Heart left ventricle (tissue), 13 donors: ENCODE measurements around the gene COL16A1.

ENCODE experiments used
- POLR2A ChIP-seq, 2 donors: fragments of 450-650 bp; IDR thresholded peaks; one replicate each; pipeline ENCODE4 v1.6.1; 2017; ENCODE audit warnings: antibody characterized with exemption in 2 of 2, mild to moderate bottlenecking in 2 of 2, moderate library complexity in 2 of 2
- TF ChIP-seq, protein P1 (sequence below), 12 donors: fragments of 200-600 bp; sonication (generic) in 4 of 12; IDR thresholded peaks; one replicate each; pipeline versions ENCODE4 v1.5.0 to v1.8.0; 2018 to 2022; ENCODE audit warnings: antibody characterized with exemption in 12 of 12, mild to moderate bottlenecking in 5 of 12
- donor health status: ischemic (EF 13 %, LVEDD 7.1; RV severe dilation, severe dysfunction).
- donor health status: DM: no; HTN: yes; CAD: no.
- donor health status: DM: no; HTN: no; CAD: no.
- donor health status: ischemic (EF 25% LVEDD 6.9; RV normal size, moderate dysfunction).
- donor health status: ischemic (EF 25% LVEDD 5.7; RV mildly dilated, moderate dysfunction).
- donor health status: ischemic (EF 35%, LVEDD 5.7; RV mildly dilated, moderate dysfunction).
- donor health status: nonischemic (EF 11% LVEDD 7.7; RV severe dilation, severe dysfunction).
- donor health status: DM: yes; HTN: yes; CAD: no.
- donor health status: PGD.
- donor health status: ischemic (EF 29% LVEDD 5.4; RV normal size, mild dysfunction).
- donor health status: nonischemic (EF 23%, LVEDD 6.1; RV moderate dilation, normal function).

DNA sequence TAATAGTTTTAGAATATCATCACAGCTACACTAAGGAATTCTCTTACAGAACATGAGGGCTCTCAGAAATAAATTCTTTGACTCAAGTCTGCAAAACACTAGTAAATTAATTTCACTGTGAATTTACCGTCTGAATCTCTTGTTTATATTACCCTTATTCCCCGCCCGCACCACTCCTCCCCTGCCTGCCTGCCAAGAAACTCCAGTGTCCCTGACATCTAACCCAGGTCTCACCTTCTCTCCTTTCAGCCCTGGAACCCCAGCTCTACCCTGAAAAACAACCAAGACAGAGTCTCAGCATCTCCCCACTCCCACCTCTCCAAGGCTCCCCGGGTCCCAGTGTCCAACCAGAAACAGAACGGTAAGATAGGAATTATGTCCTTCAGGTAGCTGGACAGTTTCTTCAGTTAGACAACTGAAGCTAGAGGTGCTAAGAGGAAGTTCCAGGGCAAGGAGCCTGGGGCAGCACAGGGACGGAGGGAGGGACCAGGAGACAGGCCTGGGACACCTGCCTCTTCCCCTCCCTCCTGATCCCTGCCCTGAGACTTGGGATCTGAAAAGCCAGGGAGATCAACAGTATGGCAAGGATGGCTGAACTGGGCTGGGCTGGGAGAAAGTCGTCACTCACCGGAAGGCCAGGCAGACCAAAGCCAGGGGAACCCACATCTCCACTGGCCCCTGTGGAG is 15.4 kb downstream of the COL16A1 start:
- TF ChIP-seq, protein P1, sequence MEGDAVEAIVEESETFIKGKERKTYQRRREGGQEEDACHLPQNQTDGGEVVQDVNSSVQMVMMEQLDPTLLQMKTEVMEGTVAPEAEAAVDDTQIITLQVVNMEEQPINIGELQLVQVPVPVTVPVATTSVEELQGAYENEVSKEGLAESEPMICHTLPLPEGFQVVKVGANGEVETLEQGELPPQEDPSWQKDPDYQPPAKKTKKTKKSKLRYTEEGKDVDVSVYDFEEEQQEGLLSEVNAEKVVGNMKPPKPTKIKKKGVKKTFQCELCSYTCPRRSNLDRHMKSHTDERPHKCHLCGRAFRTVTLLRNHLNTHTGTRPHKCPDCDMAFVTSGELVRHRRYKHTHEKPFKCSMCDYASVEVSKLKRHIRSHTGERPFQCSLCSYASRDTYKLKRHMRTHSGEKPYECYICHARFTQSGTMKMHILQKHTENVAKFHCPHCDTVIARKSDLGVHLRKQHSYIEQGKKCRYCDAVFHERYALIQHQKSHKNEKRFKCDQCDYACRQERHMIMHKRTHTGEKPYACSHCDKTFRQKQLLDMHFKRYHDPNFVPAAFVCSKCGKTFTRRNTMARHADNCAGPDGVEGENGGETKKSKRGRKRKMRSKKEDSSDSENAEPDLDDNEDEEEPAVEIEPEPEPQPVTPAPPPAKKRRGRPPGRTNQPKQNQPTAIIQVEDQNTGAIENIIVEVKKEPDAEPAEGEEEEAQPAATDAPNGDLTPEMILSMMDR (IDR thresholded peaks at IDR 0.05): no peak
- no peak for TF ChIP-seq POLR2A (IDR thresholded peaks at IDR 0.05)
